Measurements from ENCODE around the gene TARS1. TPM values are rescaled to one million over a fixed set of nuclear protein-coding genes. Genes with fewer than 3 reads are reported as not detected.

The TARS1 gene
- total and polyA plus RNA-seq, 2 donors from 2014 or later = 66.0 to 99.5 TPM

DNA sequence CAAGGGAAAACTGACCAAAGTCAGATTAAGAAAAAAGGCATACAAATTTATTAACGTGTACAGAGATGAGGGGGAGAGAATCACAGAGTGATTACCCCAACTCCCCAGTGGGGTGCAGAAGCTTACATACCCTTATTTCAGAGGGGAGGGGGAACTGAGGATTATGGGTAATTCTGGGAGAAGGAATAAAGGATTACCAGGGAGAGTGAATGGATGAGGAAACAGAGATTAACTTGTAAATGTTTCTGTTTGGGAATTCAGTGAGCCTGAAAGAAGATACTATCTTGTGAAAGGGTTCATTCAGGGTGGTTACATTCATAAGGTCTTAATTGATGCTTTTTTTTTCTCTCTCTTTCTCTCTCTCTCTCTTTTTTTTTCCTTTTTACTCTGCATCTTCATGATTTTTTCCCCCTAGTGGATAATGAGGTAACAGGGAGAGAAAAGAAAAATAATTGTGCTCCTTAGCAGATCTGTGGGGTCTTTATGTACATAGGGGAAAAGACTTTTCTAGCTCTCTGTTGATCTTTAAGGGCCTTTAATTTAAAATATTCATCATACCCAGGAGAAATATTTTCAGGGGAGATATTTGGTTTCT is 49.4 kb downstream of the TARS1 start:
- intact Hi-C loops (cut with DNase I) = no loop called here
- no peak overlapping the region for H3K9ac ChIP-seq (ENCODE audit: low read length in 3 of 3)
- FAIRE-seq = no peak
- no peak overlapping the region for H3K4me3 ChIP-seq (ENCODE audit: low read length in 3 of 3)
- TF ChIP-seq, protein P1, sequence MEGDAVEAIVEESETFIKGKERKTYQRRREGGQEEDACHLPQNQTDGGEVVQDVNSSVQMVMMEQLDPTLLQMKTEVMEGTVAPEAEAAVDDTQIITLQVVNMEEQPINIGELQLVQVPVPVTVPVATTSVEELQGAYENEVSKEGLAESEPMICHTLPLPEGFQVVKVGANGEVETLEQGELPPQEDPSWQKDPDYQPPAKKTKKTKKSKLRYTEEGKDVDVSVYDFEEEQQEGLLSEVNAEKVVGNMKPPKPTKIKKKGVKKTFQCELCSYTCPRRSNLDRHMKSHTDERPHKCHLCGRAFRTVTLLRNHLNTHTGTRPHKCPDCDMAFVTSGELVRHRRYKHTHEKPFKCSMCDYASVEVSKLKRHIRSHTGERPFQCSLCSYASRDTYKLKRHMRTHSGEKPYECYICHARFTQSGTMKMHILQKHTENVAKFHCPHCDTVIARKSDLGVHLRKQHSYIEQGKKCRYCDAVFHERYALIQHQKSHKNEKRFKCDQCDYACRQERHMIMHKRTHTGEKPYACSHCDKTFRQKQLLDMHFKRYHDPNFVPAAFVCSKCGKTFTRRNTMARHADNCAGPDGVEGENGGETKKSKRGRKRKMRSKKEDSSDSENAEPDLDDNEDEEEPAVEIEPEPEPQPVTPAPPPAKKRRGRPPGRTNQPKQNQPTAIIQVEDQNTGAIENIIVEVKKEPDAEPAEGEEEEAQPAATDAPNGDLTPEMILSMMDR (IDR thresholded peaks at IDR 0.05; ENCODE audit: borderline replicate concordance, extremely low read depth, insufficient read depth) = no peak
- no peaks in the 10 kb centered on the region for H3K9me3 ChIP-seq (ENCODE audit: control insufficient read depth in 2 of 3, insufficient read depth in 1 of 3, low read length in 3 of 3)
- no peaks in the 10 kb centered on the region for H3K36me3 ChIP-seq (ENCODE audit: control insufficient read depth in 2 of 3, insufficient read depth in 3 of 3, low read length in 3 of 3)
- H3K4me1 ChIP-seq (ENCODE audit: control insufficient read depth in 2 of 3, insufficient read depth in 2 of 3, low read depth in 1 of 3, low read length in 3 of 3) = peaks cover 0 to 6% (median 0%) of the 10 kb centered on the region in 3 donors
- H3K27me3 ChIP-seq (ENCODE audit: control insufficient read depth, insufficient read depth, low read length) = no peaks in the 10 kb centered on the region
- no peak overlapping the region for H3K27ac ChIP-seq (ENCODE audit: low read depth in 2 of 2, low read length in 2 of 2)
- no peak for DNase-seq

DNA sequence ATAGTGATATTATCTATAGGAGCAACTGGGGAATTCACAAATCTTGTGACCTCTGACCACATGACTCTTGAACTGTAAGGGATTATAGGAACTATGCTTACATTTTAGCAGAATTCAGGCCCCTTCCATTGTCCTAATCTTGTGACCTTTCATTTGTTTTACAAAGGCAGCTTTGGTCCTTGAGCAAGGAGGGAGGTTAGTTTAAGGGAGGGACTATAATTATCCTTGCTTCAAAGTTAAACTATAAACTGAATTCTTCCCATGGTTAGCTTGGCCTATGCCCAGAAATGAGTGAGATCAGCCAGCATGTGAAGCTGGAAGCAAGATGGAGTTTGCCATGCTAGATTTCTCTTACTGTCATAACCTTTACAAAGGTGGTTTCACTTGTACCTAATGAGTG is 51.2 kb downstream of the TARS1 start:
- DNase-seq = peak in 1 of 5 donors; percentile 18
- intact Hi-C loops (cut with DNase I) = no loop called here
- H3K9ac ChIP-seq (ENCODE audit: low read length in 3 of 3) = no peak overlapping the region
- TF ChIP-seq, protein P1 (IDR thresholded peaks at IDR 0.05; ENCODE audit: borderline replicate concordance, extremely low read depth, insufficient read depth) = no peak
- no peaks in the 10 kb centered on the region for H3K27me3 ChIP-seq (ENCODE audit: control insufficient read depth, insufficient read depth, low read length)
- FAIRE-seq = peak; percentile 58
- peaks cover 0 to 6% (median 0%) of the 10 kb centered on the region in 3 donors for H3K4me1 ChIP-seq (ENCODE audit: control insufficient read depth in 2 of 3, insufficient read depth in 2 of 3, low read depth in 1 of 3, low read length in 3 of 3)
- no peaks in the 10 kb centered on the region for H3K36me3 ChIP-seq (ENCODE audit: control insufficient read depth in 2 of 3, insufficient read depth in 3 of 3, low read length in 3 of 3)
- no peak overlapping the region for H3K4me3 ChIP-seq (ENCODE audit: low read length in 3 of 3)
- no peak overlapping the region for H3K27ac ChIP-seq (ENCODE audit: low read depth in 2 of 2, low read length in 2 of 2)
- no peaks in the 10 kb centered on the region for H3K9me3 ChIP-seq (ENCODE audit: control insufficient read depth in 2 of 3, insufficient read depth in 1 of 3, low read length in 3 of 3)

DNA sequence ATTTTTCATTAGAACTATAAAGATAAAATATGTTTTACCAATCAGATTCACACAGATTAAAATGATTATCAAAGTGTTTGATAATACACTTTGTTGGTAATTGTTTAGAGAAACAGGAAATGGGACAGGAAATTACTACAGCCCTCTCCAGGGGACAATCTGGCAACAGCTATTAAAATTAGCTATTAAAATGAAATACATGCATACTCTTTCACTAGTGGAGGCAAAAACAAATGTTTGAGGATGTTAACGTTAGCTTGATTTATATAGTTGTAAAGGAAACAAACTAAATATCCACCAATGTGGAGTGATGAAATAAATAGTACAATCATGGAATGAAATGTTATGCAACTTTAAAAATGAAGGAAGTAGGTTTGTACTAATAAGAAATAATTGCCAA is 53.7 kb downstream of the TARS1 start:
- Histone ChIP-seq H3K36me3 (ENCODE audit: control insufficient read depth in 2 of 3, insufficient read depth in 3 of 3, low read length in 3 of 3) (no peaks in the 10 kb centered on the region), H3K9ac (ENCODE audit: low read length in 3 of 3) (no peak overlapping the region), H3K27ac (ENCODE audit: low read depth in 2 of 2, low read length in 2 of 2) (no peak overlapping the region), H3K4me1 (ENCODE audit: control insufficient read depth in 2 of 3, insufficient read depth in 2 of 3, low read depth in 1 of 3, low read length in 3 of 3) (peaks cover 0 to 6% (median 0%) of the 10 kb centered on the region in 3 donors), H3K4me3 (ENCODE audit: low read length in 3 of 3) (no peak overlapping the region), H3K9me3 (ENCODE audit: control insufficient read depth in 2 of 3, insufficient read depth in 1 of 3, low read length in 3 of 3) (no peaks in the 10 kb centered on the region), H3K27me3 (ENCODE audit: control insufficient read depth, insufficient read depth, low read length) (no peaks in the 10 kb centered on the region)
- DNase-seq = peak in 1 of 5 donors; percentile 44
- TF ChIP-seq, protein P1 (IDR thresholded peaks at IDR 0.05; ENCODE audit: borderline replicate concordance, extremely low read depth, insufficient read depth) = no peak
- intact Hi-C loops (cut with DNase I) = no loop called here
- FAIRE-seq = peak; percentile 78

DNA sequence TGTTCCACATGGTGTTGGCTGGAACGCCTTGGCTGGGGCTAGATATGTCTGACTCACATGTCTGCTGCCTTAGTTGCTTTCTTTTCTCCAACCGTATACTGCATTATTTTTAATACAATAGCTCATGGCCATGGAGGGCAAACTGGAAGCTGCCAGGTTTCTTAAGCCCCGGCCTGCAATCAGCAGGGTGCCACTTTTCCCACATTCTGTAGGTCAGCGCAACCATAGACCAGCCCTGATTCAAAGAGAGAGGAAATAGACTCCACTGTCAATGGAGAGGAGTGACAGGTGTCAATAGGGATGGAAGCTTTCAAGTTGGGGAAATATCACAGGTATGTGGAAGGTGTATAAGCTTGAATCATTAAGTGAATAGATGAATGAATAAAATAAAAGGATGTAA is 60.5 kb downstream of the TARS1 start:
- DNase-seq = no peak
- Histone ChIP-seq H3K9ac (ENCODE audit: low read length in 3 of 3) (no peak overlapping the region), H3K9me3 (ENCODE audit: control insufficient read depth in 2 of 3, insufficient read depth in 1 of 3, low read length in 3 of 3) (no peaks in the 10 kb centered on the region), H3K4me3 (ENCODE audit: low read length in 3 of 3) (no peak overlapping the region), H3K36me3 (ENCODE audit: control insufficient read depth in 2 of 3, insufficient read depth in 3 of 3, low read length in 3 of 3) (no peaks in the 10 kb centered on the region), H3K4me1 (ENCODE audit: control insufficient read depth in 2 of 3, insufficient read depth in 2 of 3, low read depth in 1 of 3, low read length in 3 of 3) (no peaks in the 10 kb centered on the region), H3K27me3 (ENCODE audit: control insufficient read depth, insufficient read depth, low read length) (no peaks in the 10 kb centered on the region), H3K27ac (ENCODE audit: low read depth in 2 of 2, low read length in 2 of 2) (no peak overlapping the region)
- FAIRE-seq = no peak
- TF ChIP-seq, protein P1 (IDR thresholded peaks at IDR 0.05; ENCODE audit: borderline replicate concordance, extremely low read depth, insufficient read depth) = no peak
- intact Hi-C loops (cut with DNase I) = no loop called here
